Gastrocnemius medialis (tissue), 4 donors: ENCODE measurements around the gene TPRA1.

Experiments used
- POLR2A ChIP-seq, 2 donors: fragments of 450-650 bp; IDR thresholded peaks; one replicate each; pipeline ENCODE4 v1.6.1; 2017; ENCODE audit warnings: antibody characterized with exemption in 2 of 2, mild to moderate bottlenecking in 2 of 2, moderate library complexity in 2 of 2
- TF ChIP-seq, protein P1 (sequence below), 5 experiments: fragments of 450-650 bp in 3 of 5; fragments of 200-600 bp in 2 of 5; sonication (generic) in 2 of 5; IDR thresholded peaks in 4 of 5; conservative IDR thresholded peaks in 1 of 5; 1 replicate in 4 of 5; 2 replicates in 1 of 5; pipeline ENCODE4 v1.5.1; 2016 to 2019; ENCODE audit warnings: antibody characterized with exemption in 5 of 5, mild to moderate bottlenecking in 3 of 5, moderate library complexity in 3 of 5

DNA sequence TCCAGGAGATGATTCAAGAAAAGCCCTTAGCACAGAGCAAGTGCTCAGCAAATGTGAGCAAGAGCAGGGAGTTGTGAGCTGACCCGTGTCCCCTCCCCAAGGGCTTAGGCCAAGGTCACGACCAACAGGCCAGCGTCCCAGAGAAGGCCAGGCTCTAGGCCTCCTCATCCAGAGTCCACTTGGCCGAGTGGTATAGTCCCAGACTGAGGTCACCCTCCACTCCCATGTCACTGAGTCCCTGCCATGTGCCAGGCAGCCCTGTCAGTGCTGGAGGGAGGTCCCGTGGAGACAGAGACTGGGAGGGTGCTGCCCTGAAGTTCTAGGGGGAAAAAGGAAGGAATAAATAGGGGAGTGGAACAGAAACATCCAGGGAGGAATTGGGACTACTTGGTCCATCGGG lies 44.0 kb downstream of the TPRA1 start:
- TF ChIP-seq, protein P1, sequence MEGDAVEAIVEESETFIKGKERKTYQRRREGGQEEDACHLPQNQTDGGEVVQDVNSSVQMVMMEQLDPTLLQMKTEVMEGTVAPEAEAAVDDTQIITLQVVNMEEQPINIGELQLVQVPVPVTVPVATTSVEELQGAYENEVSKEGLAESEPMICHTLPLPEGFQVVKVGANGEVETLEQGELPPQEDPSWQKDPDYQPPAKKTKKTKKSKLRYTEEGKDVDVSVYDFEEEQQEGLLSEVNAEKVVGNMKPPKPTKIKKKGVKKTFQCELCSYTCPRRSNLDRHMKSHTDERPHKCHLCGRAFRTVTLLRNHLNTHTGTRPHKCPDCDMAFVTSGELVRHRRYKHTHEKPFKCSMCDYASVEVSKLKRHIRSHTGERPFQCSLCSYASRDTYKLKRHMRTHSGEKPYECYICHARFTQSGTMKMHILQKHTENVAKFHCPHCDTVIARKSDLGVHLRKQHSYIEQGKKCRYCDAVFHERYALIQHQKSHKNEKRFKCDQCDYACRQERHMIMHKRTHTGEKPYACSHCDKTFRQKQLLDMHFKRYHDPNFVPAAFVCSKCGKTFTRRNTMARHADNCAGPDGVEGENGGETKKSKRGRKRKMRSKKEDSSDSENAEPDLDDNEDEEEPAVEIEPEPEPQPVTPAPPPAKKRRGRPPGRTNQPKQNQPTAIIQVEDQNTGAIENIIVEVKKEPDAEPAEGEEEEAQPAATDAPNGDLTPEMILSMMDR (IDR thresholded peaks at IDR 0.05 in 4 of 5, conservative IDR thresholded peaks at IDR 0.05 in 1 of 5) = no peak
- TF ChIP-seq POLR2A (IDR thresholded peaks at IDR 0.05) = no peak
